Caco-2 (cell line): ENCODE data around the gene KRTAP5-10. TPM values are rescaled to one million over a fixed set of nuclear protein-coding genes. Genes with fewer than 3 reads are reported as not detected.
"Not testable (repeated sequence)": the region's sequence is repeated elsewhere in the genome, so short reads cannot be mapped to it uniquely, and the experiment has no call there.

Experiments
- BruUV-seq: library from RNA; stranded (reverse); fragments of 400-500 nt; replicated peaks from 2 replicates; lab custom pipeline; 2021; lab: Mats Ljungman, UMichigan
- CTCF ChIA-PET: fragments of 300-600 bp; sonication (Branson Sonifier 250); formaldehyde crosslinking; loops from one replicate; lab custom pipeline; 2022; ENCODE audit warnings: antibody characterized with exemption; lab: Charles Lee
- POLR2A ChIA-PET: fragments of 300-600 bp; sonication (Branson Sonifier 250); formaldehyde crosslinking; loops from one replicate; lab custom pipeline; 2022; ENCODE audit warnings: antibody characterized with exemption; lab: Charles Lee
- DNase-seq, 2 experiments: peaks; one replicate each; pipeline versions ENCODE4 v3.0.0 to v3.0.0-alpha.2; 2020 to 2022
- H3K27me3 ChIP-seq: replicated peaks from 2 replicates; pipeline ENCODE4 v1.6.0; 2011; ENCODE audit warnings: low read length; ENCODE audit not compliant: control insufficient read depth, insufficient read depth
- H3K36me3 ChIP-seq: 2 replicates; pipeline ENCODE4 v1.5.1; 2011; ENCODE audit warnings: low read length; ENCODE audit not compliant: control insufficient read depth, insufficient read depth
- H3K4me1 ChIP-seq: fragments of 250-450 bp; sonication (Bioruptor Pico); 2 replicates; pipeline ENCODE4 v1.5.1; 2020; ENCODE audit warnings: mild to moderate bottlenecking
- H3K4me3 ChIP-seq: 2 replicates; pipeline ENCODE4 v1.5.1; 2011; ENCODE audit warnings: low read depth, mild to moderate bottlenecking, control low read depth, low read length
- H3K9me3 ChIP-seq: fragments of 250-450 bp; sonication (Bioruptor Pico); 2 replicates; pipeline ENCODE4 v1.5.1; 2020; ENCODE audit warnings: mild to moderate bottlenecking, moderate library complexity
- H3K27ac Mint-ChIP-seq: one replicate; pipeline ENCODE4 v1.8.0; 2022; ENCODE audit warnings: mixed read lengths; ENCODE audit not compliant: unreplicated experiment
- H3K27me3 Mint-ChIP-seq: one replicate; pipeline ENCODE4 v1.8.0; 2022; ENCODE audit warnings: mixed read lengths; ENCODE audit not compliant: insufficient read depth, unreplicated experiment
- H3K36me3 Mint-ChIP-seq: one replicate; pipeline ENCODE4 v1.8.0; 2022; ENCODE audit warnings: mild to moderate bottlenecking, mixed read lengths; ENCODE audit not compliant: insufficient read depth, unreplicated experiment
- H3K4me1 Mint-ChIP-seq: one replicate; pipeline ENCODE4 v1.8.0; 2022; ENCODE audit warnings: low read depth, mixed read lengths; ENCODE audit not compliant: unreplicated experiment
- H3K4me3 Mint-ChIP-seq: one replicate; pipeline ENCODE4 v1.8.0; 2022; ENCODE audit warnings: mild to moderate bottlenecking, moderate library complexity, mixed read lengths; ENCODE audit not compliant: unreplicated experiment
- H3K9me3 Mint-ChIP-seq: one replicate; pipeline ENCODE4 v1.8.0; 2022; ENCODE audit warnings: mixed read lengths; ENCODE audit not compliant: unreplicated experiment
- intact Hi-C: fragments of 100-400 bp; cut with micrococcal nuclease; formaldehyde crosslinking; loops from one replicate; pipeline ENCODE4 v1.10.0; 2022; ENCODE audit not compliant: unreplicated experiment
- total RNA-seq: library from RNA; stranded (reverse); gene quantifications from 2 replicates; pipeline ENCODE4 v1.2.3, GENCODE V29; 2022

The KRTAP5-10 gene
- total RNA-seq, 1 experiment from 2014 or later = not detected

DNA sequence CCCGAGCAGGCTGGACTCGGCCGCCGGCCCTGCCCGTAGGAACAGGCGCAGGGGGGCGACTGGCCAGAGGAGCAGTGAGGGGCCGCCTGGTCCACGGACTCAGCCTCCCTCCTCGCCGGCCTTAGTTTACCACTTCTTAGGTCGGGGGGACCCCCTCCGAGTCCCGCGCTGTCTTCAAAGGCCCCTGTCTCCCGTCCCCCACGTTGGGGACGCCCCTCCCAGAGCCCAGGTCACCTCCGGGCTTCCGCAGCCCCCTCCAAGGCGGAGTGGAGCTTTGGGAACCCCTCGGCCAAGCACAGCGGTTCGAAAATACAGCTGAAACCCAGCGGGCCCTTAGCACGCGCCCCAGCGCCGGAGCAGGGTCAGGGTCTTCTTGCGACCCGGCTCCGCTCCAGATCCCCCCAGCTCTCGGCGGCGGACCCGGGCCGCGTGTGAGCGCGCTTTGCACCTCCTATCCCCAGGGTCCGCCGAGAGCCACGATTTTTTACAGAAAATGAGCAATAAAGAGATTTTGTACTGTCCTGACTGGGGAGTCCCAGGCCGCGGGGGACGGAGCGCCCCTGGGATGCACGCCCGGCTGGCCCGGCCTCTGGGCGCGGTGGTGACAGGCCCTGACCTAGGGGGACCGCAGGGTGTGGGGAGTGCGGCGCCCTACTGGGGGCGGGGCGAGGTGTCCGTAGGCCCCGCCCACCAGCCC is 42.3 kb downstream of the KRTAP5-10 start:
- H3K27me3 Mint-ChIP-seq, H3K36me3 ChIP-seq, H3K4me3 Mint-ChIP-seq, intact Hi-C loops, BruUV-seq, H3K4me3 ChIP-seq, H3K36me3 Mint-ChIP-seq, CTCF ChIA-PET, H3K4me1 ChIP-seq, H3K9me3 ChIP-seq, H3K4me1 Mint-ChIP-seq, H3K27ac Mint-ChIP-seq, H3K9me3 Mint-ChIP-seq, POLR2A ChIA-PET, H3K27me3 ChIP-seq, DNase-seq: not testable (repeated sequence)

DNA sequence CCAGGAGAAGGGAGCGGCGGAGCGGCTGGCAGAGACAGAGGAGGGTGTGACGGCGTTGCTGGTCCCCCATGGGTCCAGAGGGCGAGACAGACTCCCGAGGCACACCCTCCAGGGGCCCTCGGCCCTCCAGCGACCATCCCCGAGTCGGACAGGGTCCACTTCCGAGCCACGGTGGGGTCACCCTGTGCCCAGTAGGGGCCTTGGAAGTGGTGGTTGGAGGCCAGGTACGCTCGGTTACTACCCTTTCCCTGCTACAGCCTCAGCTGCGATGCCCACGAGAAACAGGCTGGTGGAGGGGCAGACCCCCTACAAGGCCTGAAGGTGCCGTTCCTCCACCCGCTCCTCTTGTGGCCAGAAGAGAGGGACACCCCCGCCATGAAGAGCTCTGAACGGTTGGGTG is 42.9 kb downstream of the KRTAP5-10 start:
- intact Hi-C loops, H3K27me3 Mint-ChIP-seq, H3K27me3 ChIP-seq, H3K4me1 ChIP-seq, H3K27ac Mint-ChIP-seq, H3K9me3 ChIP-seq, H3K36me3 ChIP-seq, H3K4me3 Mint-ChIP-seq, H3K36me3 Mint-ChIP-seq, H3K9me3 Mint-ChIP-seq, CTCF ChIA-PET, DNase-seq, H3K4me3 ChIP-seq, H3K4me1 Mint-ChIP-seq, POLR2A ChIA-PET, BruUV-seq: not testable (repeated sequence)

DNA sequence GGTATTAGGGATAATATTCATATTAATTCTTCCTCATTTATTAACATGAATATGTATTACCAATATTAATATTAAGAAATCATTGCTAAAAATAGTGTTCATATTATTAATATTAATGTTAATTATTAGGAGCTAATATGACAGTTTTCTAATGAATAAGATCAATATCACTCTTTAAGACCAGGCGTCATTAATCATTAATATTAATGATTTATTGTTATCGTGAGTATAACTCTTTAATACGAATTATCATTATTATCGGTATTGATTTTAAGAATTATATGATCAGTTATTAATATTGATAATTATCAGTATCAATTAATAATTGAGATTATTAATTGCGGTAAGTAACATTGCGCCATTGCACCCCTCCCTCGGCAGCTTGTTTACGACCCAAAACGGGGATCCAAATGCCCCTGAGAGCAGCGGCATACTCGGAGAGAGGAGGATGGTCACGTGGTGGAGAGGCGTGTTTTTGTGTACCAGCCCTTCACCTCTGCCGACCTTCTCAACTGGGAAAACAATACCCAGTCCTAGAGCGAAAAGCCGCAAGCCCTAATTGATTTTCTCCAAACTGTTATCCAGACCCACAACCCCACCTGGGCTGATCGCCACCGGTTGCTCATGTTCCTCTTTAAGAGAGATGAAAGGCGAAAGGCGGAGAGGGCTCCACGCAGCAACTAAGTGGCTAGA is 46.0 kb downstream of the KRTAP5-10 start:
- H3K4me1 Mint-ChIP-seq = peaks cover 19% of the 10 kb centered on the region
- H3K36me3 ChIP-seq, H3K4me3 Mint-ChIP-seq, H3K27me3 Mint-ChIP-seq, CTCF ChIA-PET, H3K9me3 Mint-ChIP-seq, H3K4me3 ChIP-seq, DNase-seq, POLR2A ChIA-PET, BruUV-seq, H3K27ac Mint-ChIP-seq, H3K36me3 Mint-ChIP-seq, H3K27me3 ChIP-seq, H3K9me3 ChIP-seq: not testable (repeated sequence)
- peaks cover 17% of the 10 kb centered on the region for H3K4me1 ChIP-seq
- intact Hi-C loops = loop anchor here (10.0 kb wide), 1 partner anchor 133 kb away; no protein-coding TSS in a partner anchor

DNA sequence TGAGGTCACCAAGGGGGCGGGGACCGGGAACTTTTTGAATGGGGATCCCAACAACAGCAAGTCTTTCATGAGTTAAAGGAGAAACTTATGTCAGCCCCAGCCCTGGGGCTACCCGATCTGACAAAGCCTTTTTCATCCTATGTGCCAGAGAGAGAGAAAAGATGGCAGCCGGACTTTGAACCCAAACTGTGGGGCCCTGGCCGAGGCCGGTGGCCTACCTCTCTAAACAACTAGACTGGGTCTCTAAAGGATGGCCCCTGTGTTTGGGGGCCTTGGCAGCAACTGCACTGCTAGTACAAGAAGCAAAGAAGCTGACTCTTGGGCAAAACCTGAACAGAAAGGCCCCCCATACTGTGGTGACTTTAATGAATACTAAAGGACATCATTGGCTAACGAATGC is 48.6 kb downstream of the KRTAP5-10 start:
- H3K36me3 Mint-ChIP-seq, H3K27me3 Mint-ChIP-seq, BruUV-seq, DNase-seq, H3K9me3 ChIP-seq, H3K9me3 Mint-ChIP-seq, CTCF ChIA-PET, H3K27me3 ChIP-seq, H3K36me3 ChIP-seq, H3K4me3 ChIP-seq, H3K27ac Mint-ChIP-seq, POLR2A ChIA-PET: not testable (repeated sequence)
- Mint-ChIP-seq H3K4me1 (peaks cover 19% of the 10 kb centered on the region), H3K4me3 (peak overlapping the region; percentile 69)
- intact Hi-C loops = loop anchor here (10.0 kb wide), 1 partner anchor 131 kb away; no protein-coding TSS in a partner anchor
- peaks cover 17% of the 10 kb centered on the region for H3K4me1 ChIP-seq

DNA sequence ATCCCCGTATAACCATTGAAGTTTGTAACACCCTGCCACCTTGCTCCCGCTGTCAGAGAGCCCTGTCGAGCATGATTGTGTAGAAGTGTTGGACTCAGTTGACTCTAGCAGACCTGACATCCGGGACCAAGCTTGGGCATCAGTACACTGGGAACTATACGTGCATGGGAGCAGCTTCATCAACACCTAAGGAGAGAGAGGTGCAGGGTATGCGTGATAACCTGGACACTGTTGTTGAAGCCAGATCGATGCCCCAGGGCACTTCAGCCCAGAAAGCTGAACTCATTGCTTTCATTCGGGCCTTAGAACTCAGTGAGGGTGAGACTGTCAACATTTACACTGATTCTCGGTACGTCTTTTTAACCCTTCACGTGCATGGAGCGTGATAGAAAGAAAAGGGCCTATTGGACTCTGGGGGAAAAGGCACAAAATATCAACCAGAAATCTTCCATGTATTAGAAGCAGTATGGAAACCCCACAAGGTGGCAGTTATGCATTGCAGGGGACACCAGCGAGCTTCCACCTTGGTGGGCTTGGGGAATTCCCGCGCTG is 49.1 kb downstream of the KRTAP5-10 start:
- POLR2A ChIA-PET, H3K4me3 ChIP-seq, H3K27ac Mint-ChIP-seq, BruUV-seq, H3K36me3 Mint-ChIP-seq, H3K9me3 ChIP-seq, H3K27me3 Mint-ChIP-seq, CTCF ChIA-PET, DNase-seq, H3K9me3 Mint-ChIP-seq, H3K27me3 ChIP-seq, H3K36me3 ChIP-seq: not testable (repeated sequence)
- H3K4me1 ChIP-seq = peaks cover 17% of the 10 kb centered on the region
- intact Hi-C loops = loop anchor here (10.0 kb wide), 1 partner anchor 130 kb away; no protein-coding TSS in a partner anchor
- H3K4me1 Mint-ChIP-seq = peaks cover 19% of the 10 kb centered on the region
- peak overlapping the region; percentile 69 for H3K4me3 Mint-ChIP-seq

DNA sequence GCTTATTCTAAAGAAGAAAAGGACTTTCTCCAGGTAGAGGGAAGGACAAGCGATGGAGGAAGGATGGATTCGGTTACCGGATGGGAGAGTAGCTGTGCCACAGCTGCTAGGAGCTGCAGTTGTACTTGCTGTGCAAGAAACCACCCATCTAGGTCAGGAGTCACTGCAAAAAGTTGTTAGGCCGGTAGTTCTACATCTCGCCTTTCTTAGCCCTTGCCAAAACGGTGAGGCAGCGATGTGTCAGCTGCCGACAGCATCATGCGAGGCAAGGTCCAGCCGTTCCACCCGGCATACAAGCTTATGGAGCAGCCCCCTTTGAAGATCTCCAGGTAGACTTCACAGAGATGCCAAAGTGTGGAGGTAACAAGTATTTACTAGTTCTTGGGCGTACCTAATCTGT is 49.6 kb downstream of the KRTAP5-10 start:
- H3K36me3 Mint-ChIP-seq, H3K36me3 ChIP-seq, CTCF ChIA-PET, H3K9me3 Mint-ChIP-seq, H3K9me3 ChIP-seq, POLR2A ChIA-PET, H3K4me3 ChIP-seq, BruUV-seq, H3K27me3 ChIP-seq, H3K27me3 Mint-ChIP-seq: not testable (repeated sequence)
- DNase-seq = peak; percentile 81
- peaks cover 17% of the 10 kb centered on the region for H3K4me1 ChIP-seq
- Mint-ChIP-seq H3K27ac (peak overlapping the region; percentile 44), H3K4me1 (peaks cover 19% of the 10 kb centered on the region), H3K4me3 (peak overlapping the region; percentile 69)
- intact Hi-C loops = loop anchor here (10.0 kb wide), 1 partner anchor 130 kb away; no protein-coding TSS in a partner anchor
